ENCODE results near the gene SCEL. TPM values are rescaled to one million over a fixed set of nuclear protein-coding genes. Genes with fewer than 3 reads are reported as not detected.

Gene SCEL
- total and polyA plus RNA-seq, 2 of the 8 experiments (the other 6 are each of a cell fraction or from before 2014, with no cell fraction given) = not detected

- Histone ChIP-seq H3K4me3 (ENCODE audit: extremely low read depth in 1 of 4, insufficient read depth in 2 of 4, low read depth in 3 of 4, low read length in 4 of 4) (no peak overlapping the region), H3K14ac (ENCODE audit: insufficient read length) (no peak overlapping the region), H3K56ac (replicated peaks; ENCODE audit: insufficient read length, low read depth, low read length) (no peak overlapping the region), H2BK12ac (ENCODE audit: low read depth, low read length) (no peak overlapping the region), H2BK15ac (ENCODE audit: low read length) (no peak overlapping the region), H4K91ac (replicated peaks; ENCODE audit: insufficient read length, low read length) (no peak overlapping the region), H3K23ac (ENCODE audit: insufficient read length) (no peak overlapping the region), H3K27me3 (replicated peaks in 1 of 4; ENCODE audit: control insufficient read depth in 3 of 4, extremely low read depth in 1 of 4, insufficient read depth in 3 of 4, low read length in 3 of 4) (no peaks in the 10 kb centered on the region), H2BK120ac (replicated peaks; ENCODE audit: low read depth, low read length) (no peak overlapping the region), H2AFZ (ENCODE audit: low read length) (no peak overlapping the region), H3K4me2 (ENCODE audit: insufficient read depth in 1 of 2, low read depth in 2 of 2, low read length in 2 of 2) (no peak overlapping the region), H3K9me3 (ENCODE audit: insufficient read depth in 2 of 2, low read depth in 1 of 2, low read length in 1 of 2) (no peaks in the 10 kb centered on the region), H3K79me1 (ENCODE audit: low read depth, low read length) (no peaks in the 10 kb centered on the region), H4K8ac (ENCODE audit: extremely low read depth, insufficient read depth, low read length) (no peak overlapping the region), H2AK5ac (ENCODE audit: low read depth, low read length) (no peak overlapping the region), H2BK20ac (ENCODE audit: low read length) (no peak overlapping the region), H3K4ac (replicated peaks; ENCODE audit: insufficient read length, low read depth, low read length) (no peak overlapping the region), H2BK5ac (ENCODE audit: low read depth, low read length) (no peak overlapping the region), H4K5ac (ENCODE audit: insufficient read length, low read depth, low read length) (no peak overlapping the region), H3K4me1 (replicated peaks in 1 of 4; ENCODE audit: control insufficient read depth in 3 of 4, insufficient read depth in 4 of 4, low read length in 3 of 4) (no peaks in the 10 kb centered on the region), H3K9ac (replicated peaks in 1 of 4; ENCODE audit: extremely low read depth in 1 of 4, low read depth in 3 of 4, low read length in 3 of 4) (no peak overlapping the region), H3K36me3 (ENCODE audit: control insufficient read depth in 2 of 4, insufficient read depth in 4 of 4, low read length in 3 of 4) (no peaks in the 10 kb centered on the region), H3K18ac (ENCODE audit: extremely low read depth, low read length) (no peak overlapping the region), H3K79me2 (ENCODE audit: control insufficient read depth in 1 of 2, insufficient read depth in 2 of 2, low read length in 2 of 2) (no peaks in the 10 kb centered on the region), H3K27ac (ENCODE audit: low read depth, low read length) (no peak overlapping the region), H4K20me1 (replicated peaks in 1 of 2; ENCODE audit: control insufficient read depth in 1 of 2, insufficient read depth in 2 of 2, low read length in 2 of 2) (no peaks in the 10 kb centered on the region), H3K23me2 (ENCODE audit: low read depth, low read length) (no peaks in the 10 kb centered on the region)
- FAIRE-seq (no peak), DNase-seq (ENCODE audit: low read depth in 1 of 2, low spot score in 2 of 2) (no peak)
- ChIA-PET POLR2A (ENCODE audit: partially characterized antibody) (no interaction called here), CTCF (ENCODE audit: partially characterized antibody) (interaction anchor here (1.0 to 1.8 kb wide), 3 partner anchors 9 to 86 kb away, joined by 3 to 6 read pairs (median 4); no protein-coding TSS in a partner anchor)
- 91% methylated on average over 3 of the region's 3 CpGs; no CpG with 5 or more reads in 1 of the 2 experiments for WGBS, 2 experiments (ENCODE audit: extremely low coverage in 1 of 2, insufficient coverage in 1 of 2, insufficient read length in 1 of 2, insufficient replicate concordance in 2 of 2, low coverage in 1 of 2, low lambda C conversion rate in 2 of 2, missing lambda C conversion rate in 1 of 2)
- TF ChIP-seq CHD2 (IDR thresholded peaks at IDR 0.05; ENCODE audit: low read length) (no peak), SAP30 (IDR thresholded peaks at IDR 0.05; ENCODE audit: insufficient read depth, insufficient replicate concordance, low read length) (no peak), RAD21 (IDR thresholded peaks at IDR 0.05 in 1 of 2, conservative IDR thresholded peaks at IDR 0.05 in 1 of 2; ENCODE audit: low read depth in 2 of 2, low read length in 2 of 2) (peak in 1 of 2 experiments; percentile 12; a peak in 1 of 4 replicates), EGR1 (IDR thresholded peaks at IDR 0.05; ENCODE audit: borderline replicate concordance, low read depth, low read length) (no peak)
Observed at GRCh38 chr13:77506874-77507273, 28.6 kb upstream of the SCEL start.
